Measurements from ENCODE around the gene MACF1. TPM values are rescaled to one million over a fixed set of nuclear protein-coding genes. Genes with fewer than 3 reads are reported as not detected.

MACF1 gene
- total RNA-seq, 1 experiment from 2014 or later: 104 TPM

DNA sequence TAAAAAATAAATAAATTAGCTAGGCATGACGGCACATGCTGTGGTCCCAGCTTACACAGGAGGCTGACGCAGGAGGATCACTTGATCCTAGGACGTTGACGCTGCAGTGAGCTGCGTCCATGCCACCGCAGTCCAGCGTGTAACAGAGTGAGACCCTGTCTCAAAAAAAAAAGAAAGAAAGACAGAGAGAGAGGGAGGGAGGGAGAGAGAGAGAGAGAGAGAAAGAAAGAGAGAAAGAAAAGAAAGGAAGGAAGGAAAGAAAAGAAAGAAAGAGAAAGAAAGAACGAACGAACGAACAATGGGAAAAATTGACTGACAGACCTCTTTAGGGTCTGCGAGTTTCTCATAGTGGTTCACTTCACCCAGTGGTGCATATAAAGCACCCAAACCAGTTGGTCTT lies 189.2 kb downstream of the MACF1 start:
- no peaks in the 10 kb centered on the region for H3K27me3 Mint-ChIP-seq (ENCODE audit: insufficient read depth, unreplicated experiment)
- Histone ChIP-seq H3K4me3 (ENCODE audit: low read depth, low read length) (no peak overlapping the region), H3K36me3 (ENCODE audit: control insufficient read depth, insufficient read depth, low read length) (peaks cover 1% of the 10 kb centered on the region; the same call in 1 of the 2 replicates), H3K4me1 (peaks cover 28% of the 10 kb centered on the region), H3K27me3 (replicated peaks; ENCODE audit: control insufficient read depth, insufficient read depth, low read length) (no peaks in the 10 kb centered on the region), H3K9me3 (no peaks in the 10 kb centered on the region)
- no TSS peak for BruUV-seq (replicated peaks)
- H3K4me1 Mint-ChIP-seq (ENCODE audit: low read depth, unreplicated experiment): peaks cover 14% of the 10 kb centered on the region
- ChIA-PET CTCF (no interaction called here), POLR2A (no interaction called here)
- H3K9me3 Mint-ChIP-seq (ENCODE audit: unreplicated experiment): no peaks in the 10 kb centered on the region
- intact Hi-C loops (cut with micrococcal nuclease; ENCODE audit: unreplicated experiment): no loop called here
- no peak for DNase-seq
- H3K27ac Mint-ChIP-seq (ENCODE audit: unreplicated experiment): no peak overlapping the region
- H3K36me3 Mint-ChIP-seq (ENCODE audit: insufficient read depth, unreplicated experiment): peaks cover 23% of the 10 kb centered on the region
- no peak for TF ChIP-seq CTCF (IDR thresholded peaks at IDR 0.05; ENCODE audit: insufficient read depth in 1 of 2, low read depth in 1 of 2, low read length in 1 of 2, severe bottlenecking in 1 of 2, unreplicated experiment in 1 of 2)
- no peak overlapping the region for H3K4me3 Mint-ChIP-seq (ENCODE audit: unreplicated experiment)

GRCh38 chr1:39394059-39394458 lies 189.6 kb downstream of the MACF1 start:
- ChIA-PET POLR2A (no interaction called here), CTCF (no interaction called here)
- Histone ChIP-seq H3K4me3 (ENCODE audit: low read depth, low read length) (no peak overlapping the region), H3K9me3 (no peaks in the 10 kb centered on the region), H3K4me1 (peaks cover 32% of the 10 kb centered on the region), H3K27me3 (replicated peaks; ENCODE audit: control insufficient read depth, insufficient read depth, low read length) (no peaks in the 10 kb centered on the region), H3K36me3 (ENCODE audit: control insufficient read depth, insufficient read depth, low read length) (peaks cover 1% of the 10 kb centered on the region; the same call in 1 of the 2 replicates)
- TF ChIP-seq CTCF (IDR thresholded peaks at IDR 0.05; ENCODE audit: insufficient read depth in 1 of 2, low read depth in 1 of 2, low read length in 1 of 2, severe bottlenecking in 1 of 2, unreplicated experiment in 1 of 2): no peak
- Mint-ChIP-seq H3K4me1 (ENCODE audit: low read depth, unreplicated experiment) (peaks cover 14% of the 10 kb centered on the region), H3K27ac (ENCODE audit: unreplicated experiment) (no peak overlapping the region), H3K27me3 (ENCODE audit: insufficient read depth, unreplicated experiment) (no peaks in the 10 kb centered on the region), H3K9me3 (ENCODE audit: unreplicated experiment) (no peaks in the 10 kb centered on the region), H3K36me3 (ENCODE audit: insufficient read depth, unreplicated experiment) (peaks cover 19% of the 10 kb centered on the region), H3K4me3 (ENCODE audit: unreplicated experiment) (no peak overlapping the region)
- DNase-seq: no peak
- BruUV-seq (replicated peaks): no TSS peak
- intact Hi-C loops (cut with micrococcal nuclease; ENCODE audit: unreplicated experiment): no loop called here

GRCh38 chr1:39394598-39394997 lies 190.1 kb downstream of the MACF1 start:
- Mint-ChIP-seq H3K27ac (ENCODE audit: unreplicated experiment) (no peak overlapping the region), H3K4me1 (ENCODE audit: low read depth, unreplicated experiment) (peaks cover 15% of the 10 kb centered on the region), H3K36me3 (ENCODE audit: insufficient read depth, unreplicated experiment) (peaks cover 18% of the 10 kb centered on the region), H3K27me3 (ENCODE audit: insufficient read depth, unreplicated experiment) (no peaks in the 10 kb centered on the region), H3K9me3 (ENCODE audit: unreplicated experiment) (no peaks in the 10 kb centered on the region), H3K4me3 (ENCODE audit: unreplicated experiment) (no peak overlapping the region)
- H3K27me3 ChIP-seq (replicated peaks; ENCODE audit: control insufficient read depth, insufficient read depth, low read length): no peaks in the 10 kb centered on the region
- H3K4me3 ChIP-seq (ENCODE audit: low read depth, low read length): no peak overlapping the region
- H3K36me3 ChIP-seq (ENCODE audit: control insufficient read depth, insufficient read depth, low read length): peaks cover 1% of the 10 kb centered on the region; the same call in 1 of the 2 replicates
- no TSS peak for BruUV-seq (replicated peaks)
- no peaks in the 10 kb centered on the region for H3K9me3 ChIP-seq
- peaks cover 32% of the 10 kb centered on the region for H3K4me1 ChIP-seq
- no peak for TF ChIP-seq CTCF (IDR thresholded peaks at IDR 0.05; ENCODE audit: insufficient read depth in 1 of 2, low read depth in 1 of 2, low read length in 1 of 2, severe bottlenecking in 1 of 2, unreplicated experiment in 1 of 2)
- CTCF ChIA-PET: interaction anchor here (0.6 kb wide), 1 partner anchor 8 kb away, joined by 7 read pairs; no protein-coding TSS in a partner anchor
- no peak for DNase-seq
- POLR2A ChIA-PET: no interaction called here
- intact Hi-C loops (cut with micrococcal nuclease; ENCODE audit: unreplicated experiment): no loop called here

All from Caco-2 (cell line).